Stimulated activated CD4-positive, alpha-beta T cell treated with anti-CD3 and anti-CD28 coated beads, Interleukin-1b, Interleukin-23, amount 100 ng/mL, for 4 hours (primary cell): Measurements from ENCODE around the gene ZNF804A.

Experiments
- DNase-seq, 2 donors: peaks; one replicate each; pipeline ENCODE4 v3.0.0-alpha.2; 2020; ENCODE audit warnings: low read depth in 2 of 2

The ZNF804A gene

GRCh38 chr2:184598316-184599053 lies at the start of gene ZNF804A:
ZNF804A (plus strand) TSS chr2:184598529; CDS start chr2:184598960, 431 bp downstream.
- no peak for DNase-seq

GRCh38 chr2:184549153-184549552 lies 49.2 kb upstream of the ZNF804A start:
- DNase-seq, result no peak

- DNase-seq, result no peak
Observed at GRCh38 chr2:184551626-184552025, 46.7 kb upstream of the ZNF804A start.

- no peak for DNase-seq
Observed at GRCh38 chr2:184554736-184555135, 43.6 kb upstream of the ZNF804A start.

GRCh38 chr2:184555352-184555751 lies 43.0 kb upstream of the ZNF804A start:
- no peak for DNase-seq

- DNase-seq, result no peak
Observed at GRCh38 chr2:184556639-184557038, 41.7 kb upstream of the ZNF804A start.

GRCh38 chr2:184558713-184559464 lies 39.4 kb upstream of the ZNF804A start:
- no peak for DNase-seq

- no peak for DNase-seq
Observed at GRCh38 chr2:184560603-184561002, 37.7 kb upstream of the ZNF804A start.

- no peak for DNase-seq
Observed at GRCh38 chr2:184562532-184562931, 35.8 kb upstream of the ZNF804A start.

GRCh38 chr2:184564092-184564491 lies 34.2 kb upstream of the ZNF804A start:
- no peak for DNase-seq

- DNase-seq, result no peak
Observed at GRCh38 chr2:184566716-184567115, 31.6 kb upstream of the ZNF804A start.

- no peak for DNase-seq
Observed at GRCh38 chr2:184577056-184577455, 21.3 kb upstream of the ZNF804A start.

- no peak for DNase-seq
Observed at GRCh38 chr2:184577743-184578142, 20.6 kb upstream of the ZNF804A start.

GRCh38 chr2:184579226-184579625 lies 19.1 kb upstream of the ZNF804A start:
- DNase-seq, result no peak

GRCh38 chr2:184581391-184581790 lies 16.9 kb upstream of the ZNF804A start:
- DNase-seq, result no peak

GRCh38 chr2:184589261-184589660 lies 9.1 kb upstream of the ZNF804A start:
- DNase-seq, result no peak

- DNase-seq, result no peak
Observed at GRCh38 chr2:184596819-184597411, 1.4 kb upstream of the ZNF804A start.

GRCh38 chr2:184597571-184597991 lies 748 bp upstream of the ZNF804A start:
- no peak for DNase-seq

- no peak for DNase-seq
Observed at GRCh38 chr2:184598002-184598315, 370 bp upstream of the ZNF804A start.

GRCh38 chr2:184599054-184599871 lies 934 bp downstream of the ZNF804A start:
- DNase-seq, result no peak

GRCh38 chr2:184599872-184600222 lies 1.5 kb downstream of the ZNF804A start:
- DNase-seq, result no peak

- no peak for DNase-seq
Observed at GRCh38 chr2:184602734-184603133, 4.4 kb downstream of the ZNF804A start.
